ENCODE data around the gene TSEN54.

Gene TSEN54

DNA sequence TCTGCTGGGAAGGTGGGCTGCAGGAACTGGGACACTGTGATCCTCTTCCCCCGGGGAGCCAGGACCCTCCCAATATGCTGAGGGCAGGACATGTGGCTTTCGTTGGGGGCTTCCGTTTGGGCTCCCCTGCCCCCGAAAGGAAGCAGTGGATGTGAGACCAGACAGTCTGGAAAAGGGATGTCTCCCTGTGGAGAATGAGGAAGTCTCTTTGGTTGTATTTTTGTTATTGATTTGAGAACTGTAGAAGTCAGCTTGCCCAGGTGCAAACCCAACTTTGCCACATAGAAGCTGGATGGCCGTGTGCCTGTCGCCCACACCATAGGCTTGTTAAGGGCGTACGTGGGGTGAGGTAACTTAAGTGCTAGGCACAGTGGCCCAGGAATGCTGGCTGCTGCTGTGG is 27.9 kb downstream of the TSEN54 start:
- DNase-seq (ENCODE audit: low spot score), result no peak

- DNase-seq (ENCODE audit: low spot score), result no peak
These were observed 29.9 kb downstream of the TSEN54 start for GRCh38 chr17:75546181-75546580.

DNA sequence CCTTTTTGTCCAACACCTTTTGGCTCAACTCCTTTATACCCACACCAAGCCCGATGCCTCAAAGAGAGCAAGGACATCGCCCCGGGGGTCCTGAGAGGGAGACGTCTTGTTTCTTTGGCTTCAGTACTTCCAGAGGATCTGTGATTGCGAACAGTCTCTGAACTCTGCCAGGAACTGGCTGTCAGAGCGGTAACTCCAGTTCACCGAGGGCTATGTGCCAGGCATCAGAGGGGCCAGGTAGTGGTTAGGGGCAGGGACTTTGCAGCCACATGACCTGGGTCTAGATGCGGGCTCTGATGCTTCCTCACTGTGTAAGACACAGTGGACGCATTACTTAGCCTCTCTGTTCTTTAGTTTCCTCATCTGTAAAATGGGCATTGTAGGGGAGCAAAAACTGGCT is 30.8 kb downstream of the TSEN54 start:
- DNase-seq (ENCODE audit: low spot score), result no peak

- no peak for DNase-seq (ENCODE audit: low spot score)
These were observed 32.5 kb downstream of the TSEN54 start for GRCh38 chr17:75548813-75549212.

DNA sequence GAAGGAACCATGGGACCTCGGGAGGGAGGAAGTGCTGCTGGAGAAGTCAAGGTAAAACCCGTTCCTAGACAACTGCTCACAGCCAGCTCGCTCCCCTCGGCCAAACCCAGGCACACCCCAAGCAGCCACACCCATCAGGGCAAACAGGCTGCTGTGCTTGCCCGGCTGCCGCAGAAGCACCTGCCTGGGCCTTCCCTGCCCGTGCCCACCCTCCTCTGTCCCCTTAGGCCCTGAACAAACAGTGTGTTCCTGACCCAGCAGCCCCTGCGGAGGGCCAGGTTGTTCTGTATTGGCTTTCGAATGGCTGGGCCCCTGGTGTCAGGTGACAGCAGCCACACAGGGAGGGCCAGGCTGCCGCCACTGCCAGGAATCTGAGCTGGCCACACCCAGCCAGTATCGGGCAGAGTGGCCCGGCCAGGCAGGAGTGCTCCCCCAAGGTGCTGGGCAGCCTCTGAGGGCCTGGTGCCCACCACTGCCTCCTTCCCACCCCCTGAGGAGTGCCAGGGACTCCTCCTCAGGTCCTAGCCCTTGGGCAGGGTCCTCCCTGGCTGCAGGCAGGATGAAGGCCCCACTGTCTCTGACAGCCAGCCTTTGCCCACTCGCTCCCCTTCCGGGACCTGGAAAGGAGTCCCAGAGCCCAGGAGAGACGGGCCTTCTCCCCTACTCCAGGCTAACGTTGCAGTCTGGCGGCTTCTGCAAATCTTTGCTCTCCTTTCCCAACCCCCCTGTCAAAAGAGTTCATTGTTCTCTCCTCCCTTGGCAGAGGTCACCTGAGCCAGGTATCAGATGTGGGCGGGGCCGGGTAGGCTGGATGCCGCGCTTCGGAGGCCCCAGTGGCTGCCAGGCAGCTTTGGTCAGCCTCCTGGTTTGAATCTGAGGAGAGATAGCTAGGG is 33.2 kb downstream of the TSEN54 start:
- DNase-seq (ENCODE audit: low spot score), result no peak

DNA sequence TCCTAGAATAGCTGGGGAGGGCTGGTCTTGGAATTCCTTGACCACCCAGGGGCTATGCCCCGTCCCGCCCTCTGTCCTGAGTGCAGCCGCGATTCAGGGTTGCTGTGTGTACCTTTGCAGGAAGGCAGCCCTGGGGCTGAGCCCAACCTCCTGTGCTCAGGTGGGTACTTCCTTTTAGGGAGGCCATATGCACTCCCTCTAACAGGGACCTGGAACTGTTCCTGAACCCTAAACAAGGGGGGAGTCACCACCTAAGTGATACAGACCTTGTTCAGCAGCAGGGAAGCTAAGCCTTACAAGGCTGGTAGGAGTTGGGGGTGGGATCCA is 33.8 kb downstream of the TSEN54 start:
- DNase-seq (ENCODE audit: low spot score), result no peak

- no peak for DNase-seq (ENCODE audit: low spot score)
These were observed 34.9 kb downstream of the TSEN54 start for GRCh38 chr17:75551266-75551665.

GRCh38 chr17:75552425-75553294 is 36.3 kb downstream of the TSEN54 start:
- DNase-seq (ENCODE audit: low spot score), result no peak

DNA sequence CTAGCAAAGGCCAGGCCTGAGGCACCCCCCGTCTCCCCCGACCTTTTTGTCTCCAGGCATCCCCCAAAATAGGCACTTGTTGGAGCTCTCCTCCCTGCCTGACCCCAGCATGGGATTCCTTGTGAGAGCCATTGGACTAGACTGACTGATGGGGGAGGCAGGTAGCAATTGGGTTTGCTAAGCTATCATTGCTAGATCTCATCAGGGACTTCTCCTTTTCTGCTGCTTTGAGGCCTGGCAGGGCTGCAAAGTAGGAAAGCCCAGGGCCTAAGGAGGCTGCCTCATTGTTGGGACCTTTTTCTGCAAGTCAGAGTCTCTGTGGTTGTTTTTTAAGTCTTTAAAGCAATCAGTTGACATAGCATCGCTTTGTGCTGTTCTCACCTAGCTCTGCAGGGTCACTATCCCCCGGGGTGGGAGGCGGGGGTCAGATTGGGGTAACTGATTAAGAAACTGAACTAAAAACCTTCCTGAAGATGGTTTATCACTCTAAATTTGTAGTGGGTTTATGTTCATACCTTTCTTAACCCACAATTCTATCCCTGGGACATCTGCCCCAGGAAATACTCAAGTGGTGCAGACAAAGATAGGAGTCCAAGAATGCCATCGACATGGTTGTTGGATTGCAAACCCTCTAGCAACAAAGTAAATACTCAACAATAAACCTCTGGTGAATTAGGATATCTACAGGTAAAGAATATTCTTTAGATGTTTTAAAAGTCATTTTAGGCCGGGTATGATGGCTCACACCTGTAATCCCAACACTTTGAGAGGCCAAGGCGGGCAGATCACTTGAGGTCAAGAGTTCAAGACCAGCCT is 37.2 kb downstream of the TSEN54 start:
- DNase-seq (ENCODE audit: low spot score), result no peak

DNA sequence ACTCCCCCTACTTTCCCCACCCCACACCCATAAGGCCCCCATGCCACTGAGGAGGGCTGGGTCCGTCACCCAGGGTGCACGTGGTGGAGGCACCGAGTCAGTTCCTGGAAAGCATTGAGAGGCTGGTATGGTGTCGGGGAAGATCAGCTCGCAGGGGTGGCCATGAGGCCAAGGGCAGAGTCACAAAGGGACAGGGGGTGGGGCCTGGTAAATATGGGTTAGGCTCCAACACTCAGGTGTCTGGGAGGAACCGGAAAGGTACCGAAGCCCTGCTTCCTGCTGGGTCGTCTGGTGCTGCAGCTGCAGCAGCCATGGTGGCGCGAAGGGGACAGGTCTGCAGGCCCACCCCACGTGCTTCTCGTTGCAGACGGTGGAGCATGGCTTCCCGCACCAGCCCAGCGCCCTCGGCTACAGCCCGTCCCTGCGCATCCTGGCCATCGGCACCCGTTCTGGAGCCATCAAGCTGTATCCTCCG is 39.4 kb downstream of the TSEN54 start:
- no peak for DNase-seq (ENCODE audit: low spot score)

DNA sequence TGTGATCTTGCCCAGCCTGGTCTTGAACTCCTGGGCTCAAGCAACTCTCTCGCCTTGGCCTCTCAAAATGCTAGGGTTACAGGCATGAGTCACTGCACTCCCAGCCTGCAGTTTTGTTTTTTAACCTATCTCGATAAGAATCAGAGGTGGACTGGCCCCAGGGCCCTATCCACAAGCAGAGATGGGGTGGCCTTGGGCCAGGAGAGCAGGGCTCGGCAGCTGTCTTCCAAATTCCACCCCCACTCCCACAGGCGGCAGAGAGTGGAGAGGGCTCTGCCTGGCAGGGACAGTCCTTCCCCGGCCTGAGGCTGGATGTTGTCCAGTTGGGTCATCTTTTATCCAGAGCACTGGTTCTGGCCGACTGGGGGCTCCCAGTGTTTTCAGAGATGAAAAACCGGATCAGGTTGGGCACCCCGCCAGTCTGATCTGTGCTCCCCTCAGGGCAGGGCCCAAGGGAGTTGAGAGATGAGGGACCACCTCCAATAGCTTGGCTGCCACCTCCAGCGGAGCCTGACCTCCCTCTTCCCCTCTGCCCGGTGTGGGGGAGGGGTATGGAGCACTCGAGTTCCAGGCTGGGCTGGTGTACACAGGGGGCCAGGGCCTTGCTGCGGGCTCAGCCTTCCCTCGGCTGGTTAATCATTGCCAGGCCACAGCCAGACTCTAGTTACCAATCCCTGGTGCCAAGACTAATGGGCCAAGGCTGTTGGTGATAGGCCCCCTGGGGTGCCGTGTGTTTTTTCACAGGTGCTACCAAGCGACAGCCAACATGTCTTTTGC is 40.9 kb downstream of the TSEN54 start:
- DNase-seq (ENCODE audit: low spot score), result no peak

- no peak for DNase-seq (ENCODE audit: low spot score)
These were observed 41.7 kb downstream of the TSEN54 start for GRCh38 chr17:75557852-75558665.

- no peak for DNase-seq (ENCODE audit: low spot score)
These were observed 42.6 kb downstream of the TSEN54 start for GRCh38 chr17:75558666-75559530.

DNA sequence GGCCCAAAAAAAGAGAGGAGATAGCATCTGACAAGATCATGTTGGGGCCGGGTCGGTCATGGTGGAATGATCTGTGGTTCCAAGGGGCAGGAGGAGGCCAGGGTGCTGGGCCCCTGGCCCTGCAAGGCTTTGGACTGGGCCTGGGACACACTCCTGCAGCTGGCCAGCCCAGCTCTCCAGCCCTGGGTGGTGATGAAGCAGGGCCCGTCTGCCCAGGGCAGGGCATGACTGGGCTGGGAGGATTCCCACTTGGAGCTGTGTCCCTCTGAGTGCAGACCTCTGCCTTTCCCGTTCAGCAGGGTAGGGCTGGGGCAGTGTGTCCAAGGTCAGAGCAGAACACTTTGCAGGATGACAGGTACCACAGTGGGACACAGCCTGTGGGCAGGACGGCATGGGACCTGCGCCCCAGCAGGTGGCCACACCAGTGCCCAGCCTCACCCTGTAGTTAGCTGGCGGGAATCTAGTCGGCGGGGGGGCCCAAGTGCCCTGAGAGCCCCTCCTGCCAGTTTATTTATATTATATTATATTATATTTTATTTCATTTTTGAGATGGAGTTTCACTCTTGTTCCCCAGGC is 43.7 kb downstream of the TSEN54 start:
- no peak for DNase-seq (ENCODE audit: low spot score)

- DNase-seq (ENCODE audit: low spot score), result no peak
These were observed 45.7 kb downstream of the TSEN54 start for GRCh38 chr17:75561927-75562603.

- no peak for DNase-seq (ENCODE audit: low spot score)
These were observed 46.9 kb downstream of the TSEN54 start for GRCh38 chr17:75563063-75563758.

GRCh38 chr17:75564195-75564594 is 47.9 kb downstream of the TSEN54 start:
- DNase-seq (ENCODE audit: low spot score), result no peak

GRCh38 chr17:75565066-75565465 is 48.7 kb downstream of the TSEN54 start:
- no peak for DNase-seq (ENCODE audit: low spot score)

Data from CD4-positive, alpha-beta T cell treated with Interleukin-2 at 100 ng/mL for 4 hours (primary cell).